Chondrocyte (in vitro differentiated cells): ENCODE measurements around the gene ADGRL3. TPM values are rescaled to one million over a fixed set of nuclear protein-coding genes. Genes with fewer than 3 reads are reported as not detected.

Experiments used
- DNase-seq: peaks from one replicate; pipeline ENCODE4 v3.0.0; 2021; ENCODE audit warnings: mixed read lengths, low spot score
- H3K27ac Mint-ChIP-seq: one replicate; pipeline ENCODE4 v1.8.0; 2021; ENCODE audit warnings: mild to moderate bottlenecking, moderate library complexity, mixed read lengths; ENCODE audit not compliant: unreplicated experiment
- H3K27me3 Mint-ChIP-seq: 2 replicates; pipeline ENCODE4 v1.8.0; 2021; ENCODE audit warnings: low read depth, mixed read lengths
- H3K36me3 Mint-ChIP-seq: 2 replicates; pipeline ENCODE4 v1.8.0; 2021; ENCODE audit warnings: low read depth, mixed read lengths
- H3K4me1 Mint-ChIP-seq: 2 replicates; pipeline ENCODE4 v1.8.0; 2021; ENCODE audit warnings: low read depth, mild to moderate bottlenecking, mixed read lengths
- H3K4me3 Mint-ChIP-seq: one replicate; pipeline ENCODE4 v1.8.0; 2021; ENCODE audit warnings: mild to moderate bottlenecking, moderate library complexity, mixed read lengths; ENCODE audit not compliant: unreplicated experiment
- H3K9me3 Mint-ChIP-seq: 2 replicates; pipeline ENCODE4 v1.8.0; 2021; ENCODE audit warnings: low read depth, mixed read lengths
- total RNA-seq: library from RNA; stranded (reverse); gene quantifications from 3 replicates; pipeline ENCODE4 v1.2.1, GENCODE V29; 2021
- TF ChIP-seq, protein P1 (sequence below): fragments of 200-600 bp; sonication (generic); IDR thresholded peaks from 2 replicates; pipeline ENCODE4 v1.5.0; 2021; ENCODE audit warnings: antibody characterized with exemption, mild to moderate bottlenecking, moderate library complexity

ADGRL3 gene
- total RNA-seq, 1 donor from 2014 or later = 11.6 TPM

DNA sequence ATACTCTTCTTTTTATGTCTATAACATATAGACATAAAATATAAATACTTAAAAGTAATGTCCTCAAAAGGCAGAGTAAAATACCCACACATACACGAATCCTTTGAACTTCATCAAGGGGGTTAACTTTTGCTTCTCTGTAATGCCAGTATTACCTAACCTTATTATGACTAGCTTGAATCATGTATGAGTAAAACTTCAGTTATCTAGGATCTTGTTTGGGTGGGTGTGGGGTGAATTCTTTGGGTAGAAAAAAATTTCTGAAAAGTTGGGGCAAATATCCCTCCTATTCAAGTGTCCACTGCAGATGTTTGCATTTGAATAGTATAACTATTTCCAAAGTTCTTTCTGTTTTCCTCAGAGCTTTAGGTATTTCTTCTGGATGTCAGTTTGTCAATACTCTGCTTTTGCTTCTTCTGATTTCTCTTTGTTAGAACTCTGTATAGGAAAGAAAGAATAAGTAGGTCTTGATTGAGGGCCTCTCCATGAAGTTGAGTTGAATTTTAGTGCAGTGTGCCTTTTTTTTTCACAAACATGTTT, 173.8 kb downstream of the ADGRL3 start:
- H3K4me1 Mint-ChIP-seq = peaks cover 21% of the 10 kb centered on the region
- no peak for DNase-seq
- H3K9me3 Mint-ChIP-seq = peaks cover 18% of the 10 kb centered on the region
- H3K27ac Mint-ChIP-seq = peak overlapping the region; percentile 82
- no peaks in the 10 kb centered on the region for H3K27me3 Mint-ChIP-seq
- TF ChIP-seq, protein P1, sequence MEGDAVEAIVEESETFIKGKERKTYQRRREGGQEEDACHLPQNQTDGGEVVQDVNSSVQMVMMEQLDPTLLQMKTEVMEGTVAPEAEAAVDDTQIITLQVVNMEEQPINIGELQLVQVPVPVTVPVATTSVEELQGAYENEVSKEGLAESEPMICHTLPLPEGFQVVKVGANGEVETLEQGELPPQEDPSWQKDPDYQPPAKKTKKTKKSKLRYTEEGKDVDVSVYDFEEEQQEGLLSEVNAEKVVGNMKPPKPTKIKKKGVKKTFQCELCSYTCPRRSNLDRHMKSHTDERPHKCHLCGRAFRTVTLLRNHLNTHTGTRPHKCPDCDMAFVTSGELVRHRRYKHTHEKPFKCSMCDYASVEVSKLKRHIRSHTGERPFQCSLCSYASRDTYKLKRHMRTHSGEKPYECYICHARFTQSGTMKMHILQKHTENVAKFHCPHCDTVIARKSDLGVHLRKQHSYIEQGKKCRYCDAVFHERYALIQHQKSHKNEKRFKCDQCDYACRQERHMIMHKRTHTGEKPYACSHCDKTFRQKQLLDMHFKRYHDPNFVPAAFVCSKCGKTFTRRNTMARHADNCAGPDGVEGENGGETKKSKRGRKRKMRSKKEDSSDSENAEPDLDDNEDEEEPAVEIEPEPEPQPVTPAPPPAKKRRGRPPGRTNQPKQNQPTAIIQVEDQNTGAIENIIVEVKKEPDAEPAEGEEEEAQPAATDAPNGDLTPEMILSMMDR = no peak
- H3K4me3 Mint-ChIP-seq = peak overlapping the region; percentile 1
- H3K36me3 Mint-ChIP-seq = no peaks in the 10 kb centered on the region

DNA sequence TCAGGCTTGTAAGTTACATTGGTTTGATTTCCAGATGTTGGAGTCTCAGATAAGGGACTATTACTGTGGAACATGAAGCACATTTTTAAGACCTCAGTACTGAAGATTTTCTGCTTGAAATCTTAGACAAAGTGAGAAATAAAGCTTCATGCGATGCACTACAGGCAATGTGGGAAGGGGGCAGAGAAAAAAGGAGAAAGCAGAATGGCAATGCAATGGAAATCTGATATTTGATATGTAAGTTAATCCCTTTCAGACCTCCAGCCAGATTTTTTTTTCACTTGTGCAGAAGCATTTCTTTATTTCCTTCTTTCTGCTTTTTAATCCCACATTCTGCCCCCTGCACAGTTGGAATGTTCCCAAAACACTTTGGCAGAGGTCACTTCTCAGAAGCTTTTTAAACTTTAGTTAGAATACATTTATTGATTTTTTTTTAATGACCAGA, 174.3 kb downstream of the ADGRL3 start:
- no peak for DNase-seq
- H3K27me3 Mint-ChIP-seq = no peaks in the 10 kb centered on the region
- H3K9me3 Mint-ChIP-seq = peaks cover 19% of the 10 kb centered on the region
- H3K4me1 Mint-ChIP-seq = peaks cover 21% of the 10 kb centered on the region
- no peaks in the 10 kb centered on the region for H3K36me3 Mint-ChIP-seq
- H3K27ac Mint-ChIP-seq = peak overlapping the region; percentile 82
- TF ChIP-seq, protein P1 = no peak
- H3K4me3 Mint-ChIP-seq = peak overlapping the region; percentile 1

DNA sequence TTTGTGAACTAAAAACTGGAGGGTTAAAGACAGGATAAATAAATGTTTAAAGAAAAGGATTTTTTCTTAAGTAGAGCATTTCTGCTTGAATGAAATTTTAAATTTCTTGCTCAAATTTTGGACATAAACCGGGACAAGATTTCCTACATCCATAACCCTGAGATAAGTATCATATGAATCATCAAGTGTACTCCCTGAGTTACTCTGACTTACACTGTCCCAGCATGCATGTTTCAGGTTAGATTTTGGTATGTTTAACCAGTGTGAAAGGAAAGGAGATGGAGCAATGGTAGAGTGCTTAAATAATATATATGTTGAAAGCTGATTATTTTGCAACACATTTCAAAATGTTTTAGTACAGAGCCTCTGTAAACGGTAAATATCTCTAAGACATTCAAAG, 175.2 kb downstream of the ADGRL3 start:
- Mint-ChIP-seq H3K36me3 (no peaks in the 10 kb centered on the region), H3K27me3 (no peaks in the 10 kb centered on the region), H3K9me3 (peaks cover 19% of the 10 kb centered on the region), H3K4me3 (no peak overlapping the region), H3K4me1 (peaks cover 21% of the 10 kb centered on the region), H3K27ac (peak overlapping the region; percentile 14)
- TF ChIP-seq, protein P1 = no peak
- DNase-seq = no peak

DNA sequence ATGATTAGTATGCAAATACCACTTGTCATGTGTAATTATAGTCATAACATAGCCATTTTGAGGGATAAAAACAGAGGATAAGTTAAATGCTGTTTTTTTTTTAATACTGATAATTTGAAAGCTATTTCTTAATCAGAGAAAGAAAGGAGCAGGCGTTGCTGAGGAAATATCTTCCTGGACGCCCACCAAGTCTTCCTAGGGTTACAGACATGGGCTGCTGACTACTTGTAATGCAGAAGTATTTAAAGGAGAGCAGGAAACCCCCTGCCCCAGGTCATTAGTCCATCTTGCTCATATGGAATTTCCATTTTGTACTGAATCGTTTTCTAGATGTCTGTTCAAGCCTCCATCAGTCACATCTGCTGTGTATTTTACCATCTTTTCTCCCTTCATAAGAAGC, 176.2 kb downstream of the ADGRL3 start:
- DNase-seq = no peak
- peaks cover 19% of the 10 kb centered on the region for H3K9me3 Mint-ChIP-seq
- H3K4me3 Mint-ChIP-seq = no peak overlapping the region
- H3K27ac Mint-ChIP-seq = no peak overlapping the region
- peaks cover 21% of the 10 kb centered on the region for H3K4me1 Mint-ChIP-seq
- H3K36me3 Mint-ChIP-seq = no peaks in the 10 kb centered on the region
- H3K27me3 Mint-ChIP-seq = no peaks in the 10 kb centered on the region
- TF ChIP-seq, protein P1 = no peak

DNA sequence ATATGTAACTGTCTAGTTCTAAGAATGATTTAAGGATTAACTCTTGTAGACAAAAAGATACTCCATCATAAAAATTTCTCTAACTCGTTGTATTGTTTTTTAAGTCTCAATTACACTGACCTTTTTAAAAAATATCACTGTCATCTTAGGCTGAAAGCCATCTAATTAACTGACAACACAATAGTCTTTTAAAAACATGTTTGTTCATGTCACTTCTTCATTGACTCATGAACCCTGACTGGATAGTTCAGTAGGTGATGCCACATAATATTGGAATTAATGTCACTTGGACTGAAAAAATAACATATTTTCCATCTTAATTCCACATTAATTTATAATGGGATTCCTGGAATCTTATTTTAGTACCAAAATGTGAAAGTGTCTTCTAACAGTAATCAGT, 179.3 kb downstream of the ADGRL3 start:
- Mint-ChIP-seq H3K27me3 (no peaks in the 10 kb centered on the region), H3K4me1 (peaks cover 11% of the 10 kb centered on the region), H3K4me3 (no peak overlapping the region), H3K9me3 (peaks cover 13% of the 10 kb centered on the region), H3K36me3 (no peaks in the 10 kb centered on the region), H3K27ac (no peak overlapping the region)
- DNase-seq = no peak
- TF ChIP-seq, protein P1 = no peak
